GM04504 (cell line): ENCODE results near the gene MAGEA10.
"Not testable (repeated sequence)": the region's sequence is repeated elsewhere in the genome, so short reads cannot be mapped to it uniquely, and the experiment has no call there.

ENCODE experiments used
- DNase-seq: peaks from one replicate; pipeline ENCODE4 v3.0.0-alpha.2; 2012; ENCODE audit warnings: low read depth

MAGEA10 gene

GRCh38 chrX:152138388-152138784 is at the start of gene MAGEA10:
Gene MAGEA10, minus strand, starts transcription at chrX:152138577. Its CDS starts 2,957 bp downstream, at chrX:152135620.
- no peak for DNase-seq

GRCh38 chrX:152177497-152178269 is 39.3 kb upstream of the MAGEA10 start:
- DNase-seq, result no peak

- DNase-seq, result no peak
These were observed 38.7 kb upstream of the MAGEA10 start for GRCh38 chrX:152177052-152177451.

GRCh38 chrX:152175892-152176291 is 37.5 kb upstream of the MAGEA10 start:
- DNase-seq, result not testable (repeated sequence)

- DNase-seq, result not testable (repeated sequence)
These were observed 35.5 kb upstream of the MAGEA10 start for GRCh38 chrX:152173923-152174322.

- DNase-seq, result no peak
These were observed 32.2 kb upstream of the MAGEA10 start for GRCh38 chrX:152170621-152171020.

GRCh38 chrX:152165033-152165743 is 26.8 kb upstream of the MAGEA10 start:
- no peak for DNase-seq

- no peak for DNase-seq
These were observed 18.7 kb upstream of the MAGEA10 start for GRCh38 chrX:152157042-152157441.

- no peak for DNase-seq
These were observed 17.5 kb upstream of the MAGEA10 start for GRCh38 chrX:152155766-152156310.

- no peak for DNase-seq
These were observed 15.7 kb upstream of the MAGEA10 start for GRCh38 chrX:152154050-152154449.

GRCh38 chrX:152151256-152151655 is 12.9 kb upstream of the MAGEA10 start:
- no peak for DNase-seq

GRCh38 chrX:152149648-152150047 is 11.3 kb upstream of the MAGEA10 start:
- DNase-seq, result no peak

- DNase-seq, result no peak
These were observed 1.2 kb upstream of the MAGEA10 start for GRCh38 chrX:152139589-152139988.

- DNase-seq, result no peak
These were observed 498 bp downstream of the MAGEA10 start for GRCh38 chrX:152137771-152138387.

GRCh38 chrX:152136312-152136711 is 2.1 kb downstream of the MAGEA10 start:
- DNase-seq, result no peak

- no peak for DNase-seq
These were observed 6.9 kb downstream of the MAGEA10 start for GRCh38 chrX:152131525-152131924.

GRCh38 chrX:152129069-152129844 is 9.1 kb downstream of the MAGEA10 start:
- DNase-seq, result not testable (repeated sequence)

- no peak for DNase-seq
These were observed 21.1 kb downstream of the MAGEA10 start for GRCh38 chrX:152117305-152117704.

- DNase-seq, result no peak
These were observed 29.9 kb downstream of the MAGEA10 start for GRCh38 chrX:152108527-152108926.

GRCh38 chrX:152103866-152104265 is 34.5 kb downstream of the MAGEA10 start:
- no peak for DNase-seq

GRCh38 chrX:152086141-152086540 is 52.2 kb downstream of the MAGEA10 start:
- no peak for DNase-seq
